Thyroid gland (tissue), 4 donors: Measurements from ENCODE around the gene KAZN.

Experiments
- POLR2A ChIP-seq, 2 donors: fragments of 450-650 bp; IDR thresholded peaks; one replicate each; pipeline ENCODE4 v1.6.1; 2017; ENCODE audit warnings: antibody characterized with exemption in 2 of 2, mild to moderate bottlenecking in 2 of 2, moderate library complexity in 1 of 2
- TF ChIP-seq, protein P1 (sequence below), 6 experiments: fragments of 200-600 bp in 3 of 6; fragments of 450-650 bp in 3 of 6; sonication (generic) in 3 of 6; IDR thresholded peaks; one replicate each; pipeline ENCODE4 v1.5.1; 2016 to 2019; ENCODE audit warnings: antibody characterized with exemption in 6 of 6, mild to moderate bottlenecking in 2 of 6, inconsistent platforms in 1 of 6, moderate library complexity in 1 of 6

DNA sequence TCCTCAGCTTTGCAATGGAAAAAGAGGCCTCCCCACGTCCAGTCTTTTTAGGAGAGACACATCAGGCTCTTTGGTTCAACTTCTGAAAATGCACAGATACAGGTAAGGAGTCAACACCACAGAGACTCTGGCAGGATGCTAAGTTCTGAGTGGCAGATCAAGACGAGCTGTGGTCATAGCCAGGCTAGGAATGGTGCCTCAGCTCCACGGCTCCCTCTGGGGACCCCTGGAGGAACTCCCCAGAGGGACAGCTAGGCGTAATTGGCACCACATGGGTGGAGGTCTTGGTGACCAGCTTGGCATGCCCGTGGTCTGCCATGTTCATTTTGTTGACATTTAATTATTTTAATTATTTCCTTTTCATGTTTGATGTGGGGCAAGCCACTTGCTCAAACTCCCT lies 206.1 kb downstream of the KAZN start:
- no peak for TF ChIP-seq POLR2A (IDR thresholded peaks at IDR 0.05)
- TF ChIP-seq, protein P1, sequence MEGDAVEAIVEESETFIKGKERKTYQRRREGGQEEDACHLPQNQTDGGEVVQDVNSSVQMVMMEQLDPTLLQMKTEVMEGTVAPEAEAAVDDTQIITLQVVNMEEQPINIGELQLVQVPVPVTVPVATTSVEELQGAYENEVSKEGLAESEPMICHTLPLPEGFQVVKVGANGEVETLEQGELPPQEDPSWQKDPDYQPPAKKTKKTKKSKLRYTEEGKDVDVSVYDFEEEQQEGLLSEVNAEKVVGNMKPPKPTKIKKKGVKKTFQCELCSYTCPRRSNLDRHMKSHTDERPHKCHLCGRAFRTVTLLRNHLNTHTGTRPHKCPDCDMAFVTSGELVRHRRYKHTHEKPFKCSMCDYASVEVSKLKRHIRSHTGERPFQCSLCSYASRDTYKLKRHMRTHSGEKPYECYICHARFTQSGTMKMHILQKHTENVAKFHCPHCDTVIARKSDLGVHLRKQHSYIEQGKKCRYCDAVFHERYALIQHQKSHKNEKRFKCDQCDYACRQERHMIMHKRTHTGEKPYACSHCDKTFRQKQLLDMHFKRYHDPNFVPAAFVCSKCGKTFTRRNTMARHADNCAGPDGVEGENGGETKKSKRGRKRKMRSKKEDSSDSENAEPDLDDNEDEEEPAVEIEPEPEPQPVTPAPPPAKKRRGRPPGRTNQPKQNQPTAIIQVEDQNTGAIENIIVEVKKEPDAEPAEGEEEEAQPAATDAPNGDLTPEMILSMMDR (IDR thresholded peaks at IDR 0.05): no peak
